GM23338 (cell line): ENCODE data around the gene LAMTOR5. TPM values are rescaled to one million over a fixed set of nuclear protein-coding genes. Genes with fewer than 3 reads are reported as not detected.

ENCODE experiments used
- ATAC-seq: fragments of 200-7000 bp; cut with Tn5 transposase; 3 replicates; pipeline ENCODE4 v1.9.1; 2020
- DNase-seq: peaks from one replicate; pipeline ENCODE4 v3.0.0-alpha.2; 2015; ENCODE audit warnings: low spot score
- H2AFZ ChIP-seq: fragments of 200-600 bp; sonication (generic); 2 replicates; pipeline ENCODE4 v1.8.0; 2016; ENCODE audit warnings: antibody characterized with exemption, mild to moderate bottlenecking, moderate library complexity
- H3F3A ChIP-seq: fragments of 200-600 bp; sonication (generic); replicated peaks from 2 replicates; pipeline ENCODE4 v1.8.0; 2017; ENCODE audit warnings: antibody characterized with exemption, mixed run types, low read depth
- H3K27ac ChIP-seq: fragments of 200-600 bp; sonication (generic); 2 replicates; pipeline ENCODE4 v1.6.1; 2016; ENCODE audit warnings: low read depth
- H3K27me3 ChIP-seq: fragments of 200-600 bp; sonication (generic); 2 replicates; pipeline ENCODE4 v1.8.0; 2016; ENCODE audit warnings: mild to moderate bottlenecking, mixed run types, moderate library complexity; ENCODE audit not compliant: insufficient read depth
- H3K36me3 ChIP-seq: fragments of 200-600 bp; sonication (generic); 2 replicates; pipeline ENCODE4 v1.8.0; 2016; ENCODE audit warnings: mild to moderate bottlenecking; ENCODE audit not compliant: insufficient read depth
- H3K4me1 ChIP-seq: fragments of 200-600 bp; sonication (generic); 2 replicates; pipeline ENCODE4 v1.8.0; 2016; ENCODE audit warnings: mild to moderate bottlenecking, moderate library complexity; ENCODE audit not compliant: insufficient read depth
- H3K4me2 ChIP-seq: fragments of 200-600 bp; sonication (generic); 2 replicates; pipeline ENCODE4 v1.7.1; 2017; ENCODE audit warnings: mixed run types
- H3K4me3 ChIP-seq: fragments of 200-600 bp; sonication (generic); 2 replicates; pipeline ENCODE4 v1.6.1; 2016; ENCODE audit warnings: mixed run types
- H3K79me2 ChIP-seq: fragments of 200-600 bp; sonication (generic); replicated peaks from 2 replicates; pipeline ENCODE4 v1.8.0; 2017; ENCODE audit warnings: mild to moderate bottlenecking; ENCODE audit not compliant: insufficient read depth
- H3K9me2 ChIP-seq: fragments of 200-600 bp; sonication (generic); 2 replicates; pipeline ENCODE4 v1.8.0; 2017; ENCODE audit not compliant: insufficient read depth
- H4K20me1 ChIP-seq: fragments of 200-600 bp; sonication (generic); replicated peaks from 2 replicates; pipeline ENCODE4 v1.8.0; 2017; ENCODE audit warnings: mild to moderate bottlenecking; ENCODE audit not compliant: insufficient read depth
- H3K27ac Mint-ChIP-seq: 2 replicates; pipeline ENCODE4 v1.8.0; 2020; ENCODE audit warnings: inconsistent platforms, mild to moderate bottlenecking, moderate library complexity, mixed read lengths
- H3K27me3 Mint-ChIP-seq: 3 replicates; pipeline ENCODE4 v1.8.0; 2022; ENCODE audit warnings: low read depth, mild to moderate bottlenecking, moderate library complexity, mixed read lengths, inconsistent platforms; ENCODE audit not compliant: insufficient read depth, poor library complexity
- H3K36me3 Mint-ChIP-seq: 3 replicates; pipeline ENCODE4 v1.8.0; 2021; ENCODE audit warnings: low read depth, mild to moderate bottlenecking, inconsistent platforms, moderate library complexity, mixed read lengths
- H3K4me1 Mint-ChIP-seq: 3 replicates; pipeline ENCODE4 v1.8.0; 2020; ENCODE audit warnings: mild to moderate bottlenecking, inconsistent platforms, mixed read lengths
- H3K4me3 Mint-ChIP-seq: 3 replicates; pipeline ENCODE4 v1.8.0; 2021; ENCODE audit warnings: moderate library complexity, mild to moderate bottlenecking, inconsistent platforms, mixed read lengths
- H3K9me3 Mint-ChIP-seq: 3 replicates; pipeline ENCODE4 v1.8.0; 2020; ENCODE audit warnings: moderate library complexity, mild to moderate bottlenecking, inconsistent platforms, mixed read lengths
- EZH2phosphoT487 ChIP-seq: fragments of 200-600 bp; sonication (generic); IDR thresholded peaks from one replicate; pipeline ENCODE4 v1.8.1; 2018; ENCODE audit warnings: antibody characterized with exemption; ENCODE audit not compliant: unreplicated experiment
- ZNF331 ChIP-seq: fragments of 250-450 bp; sonication (Bioruptor Pico); IDR thresholded peaks from 2 replicates; pipeline ENCODE4 v1.5.0; 2020; ENCODE audit warnings: low read depth, mild to moderate bottlenecking, moderate library complexity
- polyA plus RNA-seq: library from polyadenylated mRNA; unstranded; fragments of >200 nt; fragmentation: Nextera tagmentation; extraction: Ambion mirVana; gene quantifications from 2 replicates; pipeline ENCODE4 v1.2.1, GENCODE V29; 2016
- total RNA-seq: library from RNA; depleted of rRNA; stranded (reverse); fragments of >200 nt; shearing (Covaris generic); gene quantifications from 2 replicates; pipeline ENCODE4 v1.2.3, GENCODE V29; 2014
- TF ChIP-seq, protein P1 (sequence below): IDR thresholded peaks from 2 replicates; pipeline ENCODE4 v1.6.1; 2016; ENCODE audit warnings: antibody characterized with exemption
- TF ChIP-seq, protein P2 (sequence below), 2 experiments: fragments of 200-600 bp in 1 of 2; sonication (generic) in 1 of 2; conservative IDR thresholded peaks; 2 replicates each; pipeline versions ENCODE4 v1.5.1 to v1.6.1; 2016 to 2017; ENCODE audit warnings: antibody characterized with exemption in 2 of 2, low read depth in 2 of 2, mild to moderate bottlenecking in 2 of 2, moderate library complexity in 1 of 2

Gene LAMTOR5
- total and polyA plus RNA-seq, 2 experiments from 2014 or later: 41.0 to 246 TPM

DNA sequence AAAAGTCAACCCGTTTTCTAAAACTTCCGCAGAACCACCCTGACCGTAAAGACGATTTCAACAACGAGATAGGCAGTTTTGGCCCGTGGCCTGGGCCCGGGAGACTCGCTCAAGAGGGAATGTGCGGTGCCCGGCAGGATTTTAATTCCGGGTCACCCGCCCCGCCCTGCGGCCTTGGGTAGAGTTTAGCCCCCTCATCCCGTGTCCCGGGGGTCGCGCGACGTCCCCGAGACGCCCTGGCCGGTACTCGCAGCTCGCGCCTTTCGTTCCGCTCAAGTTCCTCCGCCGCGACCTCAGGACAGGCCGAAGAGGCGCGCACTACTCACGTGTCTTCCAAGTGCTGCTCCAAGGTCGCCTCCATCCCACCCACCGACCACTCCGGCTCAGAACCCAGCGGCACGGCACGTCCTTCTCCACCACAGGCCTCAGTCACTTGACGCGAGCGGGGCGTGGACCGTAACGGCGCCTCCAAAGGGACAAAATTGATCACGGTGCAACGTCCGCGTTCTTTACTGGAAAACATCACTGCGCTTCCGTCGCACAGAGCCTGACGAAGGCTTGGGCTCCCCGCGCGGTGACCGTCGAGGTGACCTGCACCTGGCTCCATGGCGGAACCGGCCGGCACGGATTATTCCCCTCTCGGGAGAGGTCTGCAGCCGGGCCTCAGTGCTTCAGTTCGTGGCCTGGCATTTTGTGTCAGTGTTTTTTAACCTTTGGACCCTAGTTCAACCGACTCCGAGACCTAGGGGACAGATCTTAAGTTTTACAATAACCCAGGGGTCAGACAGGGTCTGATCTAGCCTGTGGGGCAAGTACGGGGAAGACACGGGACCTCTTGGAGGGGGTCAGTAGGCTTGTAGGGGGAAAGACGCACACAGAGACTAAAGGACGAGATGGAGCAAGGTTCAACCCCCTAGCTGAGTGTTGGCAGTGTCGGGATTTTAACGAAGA is at the start of gene LAMTOR5 (continued):
- TF ChIP-seq EZH2phosphoT487: no peak

GRCh38 chr1:110457206-110457605 is 49.7 kb upstream of the LAMTOR5 start:
- no peaks in the 10 kb centered on the region for H3K36me3 Mint-ChIP-seq
- H3K4me3 Mint-ChIP-seq: no peak overlapping the region
- no peaks in the 10 kb centered on the region for H3K9me3 Mint-ChIP-seq
- Histone ChIP-seq H3F3A (no peaks in the 10 kb centered on the region), H2AFZ (no peak overlapping the region), H3K4me2 (no peak overlapping the region), H3K79me2 (no peaks in the 10 kb centered on the region), H3K36me3 (no peaks in the 10 kb centered on the region), H4K20me1 (no peaks in the 10 kb centered on the region), H3K27ac (no peak overlapping the region), H3K9me2 (no peaks in the 10 kb centered on the region), H3K4me3 (no peak overlapping the region), H3K4me1 (no peaks in the 10 kb centered on the region), H3K27me3 (no peaks in the 10 kb centered on the region)
- H3K27ac Mint-ChIP-seq: no peak overlapping the region
- TF ChIP-seq, protein P1, sequence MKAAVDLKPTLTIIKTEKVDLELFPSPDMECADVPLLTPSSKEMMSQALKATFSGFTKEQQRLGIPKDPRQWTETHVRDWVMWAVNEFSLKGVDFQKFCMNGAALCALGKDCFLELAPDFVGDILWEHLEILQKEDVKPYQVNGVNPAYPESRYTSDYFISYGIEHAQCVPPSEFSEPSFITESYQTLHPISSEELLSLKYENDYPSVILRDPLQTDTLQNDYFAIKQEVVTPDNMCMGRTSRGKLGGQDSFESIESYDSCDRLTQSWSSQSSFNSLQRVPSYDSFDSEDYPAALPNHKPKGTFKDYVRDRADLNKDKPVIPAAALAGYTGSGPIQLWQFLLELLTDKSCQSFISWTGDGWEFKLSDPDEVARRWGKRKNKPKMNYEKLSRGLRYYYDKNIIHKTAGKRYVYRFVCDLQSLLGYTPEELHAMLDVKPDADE: no peak
- no peak for DNase-seq
- peaks cover 10% of the 10 kb centered on the region for H3K27me3 Mint-ChIP-seq
- ATAC-seq: no peak
- H3K4me1 Mint-ChIP-seq: peaks cover 7% of the 10 kb centered on the region

DNA sequence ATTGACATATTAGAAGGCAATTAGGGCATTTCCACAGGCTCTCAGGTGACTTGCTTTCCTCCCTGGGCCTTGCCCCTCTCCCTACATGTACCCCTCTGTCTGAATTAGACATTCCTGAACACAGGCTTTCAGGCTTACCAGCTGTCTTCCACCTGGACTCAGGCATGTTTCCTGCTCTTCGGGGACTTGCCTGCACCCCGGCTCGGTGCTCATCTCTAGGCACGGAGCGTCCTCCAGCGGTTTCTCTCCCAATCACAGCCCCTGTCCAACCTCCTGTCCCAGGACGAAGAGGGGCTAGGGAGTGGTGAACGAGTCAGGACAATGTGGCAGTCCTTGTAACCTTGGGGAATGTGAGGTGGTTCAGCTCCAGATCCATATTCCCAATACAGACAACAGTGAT is 47.7 kb upstream of the LAMTOR5 start:
- Mint-ChIP-seq H3K4me3 (no peak overlapping the region), H3K9me3 (no peaks in the 10 kb centered on the region), H3K36me3 (no peaks in the 10 kb centered on the region), H3K27ac (peak overlapping the region; percentile 72), H3K4me1 (peaks cover 18% of the 10 kb centered on the region), H3K27me3 (peaks cover 13% of the 10 kb centered on the region)
- ATAC-seq: peak; percentile 91
- Histone ChIP-seq H4K20me1 (no peaks in the 10 kb centered on the region), H3F3A (no peaks in the 10 kb centered on the region), H3K4me2 (no peak overlapping the region), H3K4me3 (no peak overlapping the region), H3K27me3 (no peaks in the 10 kb centered on the region), H3K27ac (no peak overlapping the region), H3K4me1 (peaks cover 8% of the 10 kb centered on the region; the same call in 1 of the 2 replicates), H3K36me3 (no peaks in the 10 kb centered on the region), H3K79me2 (no peaks in the 10 kb centered on the region), H3K9me2 (no peaks in the 10 kb centered on the region), H2AFZ (peak overlapping the region; percentile 85)
- TF ChIP-seq, protein P2, sequence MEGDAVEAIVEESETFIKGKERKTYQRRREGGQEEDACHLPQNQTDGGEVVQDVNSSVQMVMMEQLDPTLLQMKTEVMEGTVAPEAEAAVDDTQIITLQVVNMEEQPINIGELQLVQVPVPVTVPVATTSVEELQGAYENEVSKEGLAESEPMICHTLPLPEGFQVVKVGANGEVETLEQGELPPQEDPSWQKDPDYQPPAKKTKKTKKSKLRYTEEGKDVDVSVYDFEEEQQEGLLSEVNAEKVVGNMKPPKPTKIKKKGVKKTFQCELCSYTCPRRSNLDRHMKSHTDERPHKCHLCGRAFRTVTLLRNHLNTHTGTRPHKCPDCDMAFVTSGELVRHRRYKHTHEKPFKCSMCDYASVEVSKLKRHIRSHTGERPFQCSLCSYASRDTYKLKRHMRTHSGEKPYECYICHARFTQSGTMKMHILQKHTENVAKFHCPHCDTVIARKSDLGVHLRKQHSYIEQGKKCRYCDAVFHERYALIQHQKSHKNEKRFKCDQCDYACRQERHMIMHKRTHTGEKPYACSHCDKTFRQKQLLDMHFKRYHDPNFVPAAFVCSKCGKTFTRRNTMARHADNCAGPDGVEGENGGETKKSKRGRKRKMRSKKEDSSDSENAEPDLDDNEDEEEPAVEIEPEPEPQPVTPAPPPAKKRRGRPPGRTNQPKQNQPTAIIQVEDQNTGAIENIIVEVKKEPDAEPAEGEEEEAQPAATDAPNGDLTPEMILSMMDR (conservative IDR thresholded peaks at IDR 0.05; ENCODE audit: low read depth in 2 of 2): peak; percentile 72 to 95
- no peak for TF ChIP-seq ZNF331 (CRISPR knock-in tag)
- peak; percentile 75 for DNase-seq
